Measurements from ENCODE around the gene ATP12A. TPM values are rescaled to one million over a fixed set of nuclear protein-coding genes. Genes with fewer than 3 reads are reported as not detected.

Gene ATP12A
- total RNA-seq, 1 experiment from 2014 or later: not detected

Other genes with a start within 250 kb of the ATP12A start
- gene PARP4, start 167.6 kb upstream of the ATP12A start, total RNA-seq (2014; rRNA removed; shearing (Covaris generic)): 32.6 and 51.2 TPM in 2 replicates
- not detected in 2 replicates for gene RNF17, start 83.8 kb downstream of the ATP12A start, total RNA-seq (2014; rRNA removed; shearing (Covaris generic))

All from SJSA1 (cell line).